Measurements from ENCODE around the gene STAP2.

DNA sequence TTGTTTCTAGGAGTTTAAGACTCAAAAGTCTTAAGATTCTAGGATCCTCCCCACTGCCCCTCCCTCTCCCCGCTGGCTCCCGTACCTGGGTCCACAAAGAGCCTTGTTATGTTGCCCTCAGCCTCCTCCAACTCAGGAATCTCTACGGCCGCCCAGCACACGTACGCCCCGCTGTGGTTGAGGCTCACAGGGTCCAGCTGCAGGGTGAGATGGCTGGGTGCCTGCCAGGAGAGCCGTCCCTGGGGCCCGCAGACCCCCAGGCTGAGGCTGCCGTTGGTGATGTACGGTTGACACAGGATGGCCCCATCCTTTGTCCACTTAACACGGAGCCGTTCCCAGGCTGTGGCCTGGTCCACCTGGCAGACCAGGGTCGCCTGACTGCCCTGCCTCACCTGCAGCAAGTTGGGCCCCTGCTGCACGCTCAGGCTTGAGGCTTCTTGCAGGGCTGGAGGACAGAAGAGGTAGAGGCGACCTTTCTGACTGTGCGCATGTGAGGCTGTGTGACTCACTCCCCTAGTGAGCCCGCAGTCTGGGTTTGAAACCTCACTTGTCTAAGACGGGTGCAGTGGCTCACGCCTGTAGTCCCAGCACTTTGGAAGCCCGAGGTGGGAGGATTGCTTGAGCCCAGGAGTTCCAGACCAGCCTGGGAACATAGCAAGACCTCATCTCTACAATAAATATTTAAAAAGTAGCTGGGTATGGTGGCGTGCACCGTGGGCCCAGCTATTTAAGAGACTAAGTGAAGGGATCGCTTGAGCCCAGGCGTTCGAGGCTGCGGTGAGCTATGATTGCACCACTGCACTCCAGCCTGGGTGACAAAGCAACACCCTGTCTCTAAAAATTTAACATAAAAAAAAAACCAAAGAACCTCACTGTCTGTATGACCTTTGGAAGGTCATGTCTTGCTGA, 40.5 kb downstream of the STAP2 start:
- TF ChIP-seq, protein P1, sequence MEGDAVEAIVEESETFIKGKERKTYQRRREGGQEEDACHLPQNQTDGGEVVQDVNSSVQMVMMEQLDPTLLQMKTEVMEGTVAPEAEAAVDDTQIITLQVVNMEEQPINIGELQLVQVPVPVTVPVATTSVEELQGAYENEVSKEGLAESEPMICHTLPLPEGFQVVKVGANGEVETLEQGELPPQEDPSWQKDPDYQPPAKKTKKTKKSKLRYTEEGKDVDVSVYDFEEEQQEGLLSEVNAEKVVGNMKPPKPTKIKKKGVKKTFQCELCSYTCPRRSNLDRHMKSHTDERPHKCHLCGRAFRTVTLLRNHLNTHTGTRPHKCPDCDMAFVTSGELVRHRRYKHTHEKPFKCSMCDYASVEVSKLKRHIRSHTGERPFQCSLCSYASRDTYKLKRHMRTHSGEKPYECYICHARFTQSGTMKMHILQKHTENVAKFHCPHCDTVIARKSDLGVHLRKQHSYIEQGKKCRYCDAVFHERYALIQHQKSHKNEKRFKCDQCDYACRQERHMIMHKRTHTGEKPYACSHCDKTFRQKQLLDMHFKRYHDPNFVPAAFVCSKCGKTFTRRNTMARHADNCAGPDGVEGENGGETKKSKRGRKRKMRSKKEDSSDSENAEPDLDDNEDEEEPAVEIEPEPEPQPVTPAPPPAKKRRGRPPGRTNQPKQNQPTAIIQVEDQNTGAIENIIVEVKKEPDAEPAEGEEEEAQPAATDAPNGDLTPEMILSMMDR (IDR thresholded peaks at IDR 0.05): no peak
- no peak for TF ChIP-seq POLR2AphosphoS5 (IDR thresholded peaks at IDR 0.05)

Data from suprapubic skin (tissue), 3 donors.